Measurements from ENCODE around the gene WRAP73. TPM values are rescaled to one million over a fixed set of nuclear protein-coding genes. Genes with fewer than 3 reads are reported as not detected.

WRAP73 gene
- polyA plus RNA-seq, 2 of the 4 experiments (the other 2 are of a cell fraction) = 15.4 to 16.1 TPM

DNA sequence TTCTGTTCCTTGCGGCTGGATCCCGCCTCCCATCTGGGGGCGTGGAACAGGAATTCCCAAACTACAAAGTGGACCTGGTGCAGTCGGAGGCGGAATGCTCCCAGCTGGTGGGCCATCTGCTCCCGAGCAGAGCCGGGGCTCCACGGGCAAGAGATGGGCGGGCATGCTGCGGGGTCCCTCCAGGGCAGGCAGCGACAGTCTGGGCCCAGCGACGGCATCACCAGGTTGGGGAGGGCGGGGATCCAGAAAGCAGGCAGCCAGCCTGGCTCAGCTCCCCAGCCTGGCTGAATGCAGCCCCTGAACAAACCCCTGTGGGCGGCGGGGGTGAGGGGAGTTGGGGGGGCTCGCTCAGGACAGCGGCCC lies 42.2 kb downstream of the WRAP73 start:
- Histone ChIP-seq H3K4me2 (no peak overlapping the region), H3K27ac (no peak overlapping the region), H3K4me1 (peaks cover 12% of the 10 kb centered on the region; the same call in 2 of the 3 replicates), H3K9me3 (no peaks in the 10 kb centered on the region), H3K4me3 (no peak overlapping the region)
- FAIRE-seq = no peak
- ATAC-seq = no peak
- ChIA-PET CTCF (interaction anchor here (0.8 to 2.2 kb wide), 2 partner anchors 43 to 155 kb away, joined by 4 to 5 read pairs; no protein-coding TSS in a partner anchor), POLR2A (no interaction called here)
- no peak for TF ChIP-seq JUN (IDR thresholded peaks at IDR 0.05)
- no peak for TF ChIP-seq ZC3H11A (IDR thresholded peaks at IDR 0.05)
- no peak for TF ChIP-seq KDM1A (IDR thresholded peaks at IDR 0.05; ENCODE audit: low read depth)
- TF ChIP-seq SMC3 (IDR thresholded peaks at IDR 0.05) = no peak
- TF ChIP-seq EHMT2 (IDR thresholded peaks at IDR 0.05; ENCODE audit: low read depth) = no peak
- no peak for TF ChIP-seq BHLHE40 (IDR thresholded peaks at IDR 0.05; ENCODE audit: low read depth, low read length)
- no peak for TF ChIP-seq CBX2 (IDR thresholded peaks at IDR 0.05; ENCODE audit: borderline replicate concordance, low read depth)
- no peak for TF ChIP-seq RAD21 (conservative IDR thresholded peaks at IDR 0.05 in 1 of 2, IDR thresholded peaks at IDR 0.05 in 1 of 2)
- TF ChIP-seq CBX8 (IDR thresholded peaks at IDR 0.05) = no peak
- TF ChIP-seq ZFP36 (IDR thresholded peaks at IDR 0.05; ENCODE audit: borderline replicate concordance, partially characterized antibody) = no peak
- no peak for TF ChIP-seq CHD4 (IDR thresholded peaks at IDR 0.05; ENCODE audit: borderline replicate concordance)
- no peak for TF ChIP-seq REST (IDR thresholded peaks at IDR 0.05)
- no peak for TF ChIP-seq MAZ (IDR thresholded peaks at IDR 0.05; ENCODE audit: borderline replicate concordance, low read depth, low read length)
- TF ChIP-seq RNF2 (IDR thresholded peaks at IDR 0.05; ENCODE audit: borderline replicate concordance, low read depth) = no peak
- no peak for TF ChIP-seq FOXS1 (CRISPR knock-in tag; IDR thresholded peaks at IDR 0.05)
- WGBS (ENCODE audit: missing lambda C conversion rate) = 87% methylated on average over 18 of the region's 18 CpGs
- DNase-seq (ENCODE audit: low read depth in 1 of 2, low spot score in 1 of 2) = no peak

DNA sequence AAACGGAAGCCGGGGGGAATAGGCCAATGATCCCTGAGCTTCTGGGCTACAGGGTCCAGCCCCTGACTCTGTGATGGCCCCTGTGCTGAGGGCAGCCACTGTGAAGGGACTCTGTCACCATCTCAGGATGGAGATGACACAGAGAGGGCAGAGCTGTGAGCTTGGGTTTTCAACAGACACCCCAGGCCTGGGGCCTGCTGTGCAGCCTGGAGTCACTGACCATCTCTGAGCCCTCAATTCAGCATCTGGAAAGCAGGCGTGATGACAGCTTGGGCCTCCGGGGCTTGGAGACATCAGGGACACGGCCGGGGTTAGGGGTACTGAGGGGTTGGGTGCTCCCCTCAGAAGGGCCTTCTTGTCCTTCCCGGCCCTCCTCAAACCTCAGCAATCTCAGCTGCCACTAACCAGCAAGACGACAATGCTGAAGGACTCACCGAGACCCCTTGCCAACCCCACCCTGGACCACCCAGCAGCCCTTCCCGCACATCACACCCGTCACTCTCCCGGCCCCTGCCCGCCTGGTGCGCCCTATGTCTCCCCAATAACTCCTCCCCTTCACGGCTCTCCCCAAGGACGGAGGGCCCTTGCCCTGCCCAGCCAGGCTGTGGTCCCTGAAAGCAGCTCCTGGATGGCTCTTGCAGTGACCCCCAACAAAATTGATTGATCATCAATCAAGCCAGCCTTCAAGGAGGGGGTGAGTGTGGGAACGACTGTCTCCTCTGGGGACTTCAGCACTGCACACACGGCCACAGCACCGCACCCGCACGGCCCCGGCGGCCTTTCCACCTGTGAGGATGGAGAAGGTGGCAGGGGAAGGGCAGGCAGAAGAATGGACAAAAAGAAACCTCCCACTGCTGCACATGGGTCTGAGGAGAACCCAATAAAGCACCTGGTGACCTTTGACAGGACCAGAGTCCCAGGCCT lies 42.9 kb downstream of the WRAP73 start:
- no peak overlapping the region for H3K4me3 ChIP-seq
- H3K27ac ChIP-seq = no peak overlapping the region
- TF ChIP-seq JUN (IDR thresholded peaks at IDR 0.05) = no peak
- FAIRE-seq (no peak), ATAC-seq (no peak), DNase-seq (ENCODE audit: low read depth in 1 of 2, low spot score in 1 of 2) (no peak)
- WGBS (ENCODE audit: missing lambda C conversion rate) = 84% methylated on average over 17 of the region's 23 CpGs
- ChIA-PET CTCF (interaction anchor here (0.9 to 2.2 kb wide), 4 partner anchors 13 to 154 kb away, joined by 3 to 5 read pairs (median 4); no protein-coding TSS in a partner anchor), POLR2A (no interaction called here)
- H3K4me1 ChIP-seq = peaks cover 6% of the 10 kb centered on the region; the same call in 1 of the 3 replicates
- no peak overlapping the region for H3K4me2 ChIP-seq
- no peaks in the 10 kb centered on the region for H3K9me3 ChIP-seq

- TF ChIP-seq RFX5 (IDR thresholded peaks at IDR 0.05) = no peak
- TF ChIP-seq TFCP2L1 (CRISPR knock-in tag; IDR thresholded peaks at IDR 0.05) = no peak
- no peak for TF ChIP-seq HOXB5 (CRISPR knock-in tag; IDR thresholded peaks at IDR 0.05)
- no peak for TF ChIP-seq ZNF302 (CRISPR knock-in tag; IDR thresholded peaks at IDR 0.05)
- TF ChIP-seq, protein P1, sequence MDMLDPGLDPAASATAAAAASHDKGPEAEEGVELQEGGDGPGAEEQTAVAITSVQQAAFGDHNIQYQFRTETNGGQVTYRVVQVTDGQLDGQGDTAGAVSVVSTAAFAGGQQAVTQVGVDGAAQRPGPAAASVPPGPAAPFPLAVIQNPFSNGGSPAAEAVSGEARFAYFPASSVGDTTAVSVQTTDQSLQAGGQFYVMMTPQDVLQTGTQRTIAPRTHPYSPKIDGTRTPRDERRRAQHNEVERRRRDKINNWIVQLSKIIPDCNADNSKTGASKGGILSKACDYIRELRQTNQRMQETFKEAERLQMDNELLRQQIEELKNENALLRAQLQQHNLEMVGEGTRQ (IDR thresholded peaks at IDR 0.05) = no peak
- no peak for TF ChIP-seq NPAS2 (CRISPR knock-in tag; IDR thresholded peaks at IDR 0.05; ENCODE audit: borderline replicate concordance)
- no peak for TF ChIP-seq FOSB (CRISPR knock-in tag; IDR thresholded peaks at IDR 0.05)
- TF ChIP-seq JUN (IDR thresholded peaks at IDR 0.05) = no peak
- TF ChIP-seq POLR2A (IDR thresholded peaks at IDR 0.05; ENCODE audit: low read length) = no peak
- no peak for TF ChIP-seq HOXB13 (CRISPR knock-in tag; IDR thresholded peaks at IDR 0.05; ENCODE audit: low read depth)
- H3K27ac ChIP-seq = no peak overlapping the region
- H3K4me2 ChIP-seq = no peak overlapping the region
- H3K4me1 ChIP-seq = no peaks in the 10 kb centered on the region
- POLR2A ChIA-PET = no interaction called here
- FAIRE-seq (no peak), ATAC-seq (no peak), DNase-seq (ENCODE audit: low read depth in 1 of 2, low spot score in 1 of 2) (no peak)
- H3K4me3 ChIP-seq = no peak overlapping the region
- CTCF ChIA-PET = interaction anchor here (0.7 to 1.4 kb wide), 3 partner anchors 9 to 114 kb away, joined by 3 to 4 read pairs (median 3); no protein-coding TSS in a partner anchor
- no peaks in the 10 kb centered on the region for H3K9me3 ChIP-seq
- WGBS (ENCODE audit: missing lambda C conversion rate) = 67% methylated on average over 7 of the region's 7 CpGs
These were observed 44.7 kb downstream of the WRAP73 start for GRCh38 chr1:3604997-3605823.
